GM18505 (cell line): ENCODE results near the gene NTRK3.
A peak's percentile ranks its signal among the peaks of the same experiment; 100 is the strongest.

Experiments
- ATAC-seq: cut with Tn5 transposase; IDR thresholded peaks from one replicate; pipeline ENCODE4 v1.9.1; 2021; ENCODE audit not compliant: unreplicated experiment
- POLR2A ChIP-seq: IDR thresholded peaks from 4 replicates; pipeline ENCODE4 v1.6.1; 2011; ENCODE audit warnings: borderline replicate concordance; ENCODE audit not compliant: insufficient read depth, insufficient read length; ENCODE audit errors: extremely low read depth

Gene NTRK3

GRCh38 chr15:88246666-88247446 is 9.7 kb downstream of the NTRK3 start:
- ATAC-seq: peak; percentile 78
- TF ChIP-seq POLR2A: no peak

GRCh38 chr15:88246081-88246480 is 10.5 kb downstream of the NTRK3 start:
- ATAC-seq: no peak
- TF ChIP-seq POLR2A: no peak

GRCh38 chr15:88243895-88244787 is 12.4 kb downstream of the NTRK3 start:
- no peak for ATAC-seq

GRCh38 chr15:88242586-88243555 is 13.7 kb downstream of the NTRK3 start:
- no peak for TF ChIP-seq POLR2A
- ATAC-seq: no peak

More at GRCh38 chr15:88243895-88244787, 12.4 kb downstream of the NTRK3 start:
- TF ChIP-seq POLR2A: no peak

- TF ChIP-seq POLR2A: no peak
These were observed 15.1 kb downstream of the NTRK3 start for GRCh38 chr15:88241461-88241860.

GRCh38 chr15:88241060-88241459 is 15.5 kb downstream of the NTRK3 start:
- ATAC-seq: no peak
- no peak for TF ChIP-seq POLR2A

More at GRCh38 chr15:88241461-88241860, 15.1 kb downstream of the NTRK3 start:
- no peak for ATAC-seq

- no peak for ATAC-seq
These were observed 16.9 kb downstream of the NTRK3 start for GRCh38 chr15:88239594-88239993.

GRCh38 chr15:88238618-88239430 is 17.7 kb downstream of the NTRK3 start:
- no peak for ATAC-seq
- TF ChIP-seq POLR2A: no peak

More at GRCh38 chr15:88239594-88239993, 16.9 kb downstream of the NTRK3 start:
- TF ChIP-seq POLR2A: no peak

GRCh38 chr15:88234711-88235110 is 21.8 kb downstream of the NTRK3 start:
- no peak for TF ChIP-seq POLR2A
- no peak for ATAC-seq

GRCh38 chr15:88233921-88234320 is 22.6 kb downstream of the NTRK3 start:
- no peak for TF ChIP-seq POLR2A
- ATAC-seq: no peak

GRCh38 chr15:88232771-88233201 is 23.8 kb downstream of the NTRK3 start:
- TF ChIP-seq POLR2A: no peak
- no peak for ATAC-seq

GRCh38 chr15:88231909-88232644 is 24.5 kb downstream of the NTRK3 start:
- TF ChIP-seq POLR2A: no peak

GRCh38 chr15:88230823-88231222 is 25.7 kb downstream of the NTRK3 start:
- no peak for TF ChIP-seq POLR2A

More at GRCh38 chr15:88231909-88232644, 24.5 kb downstream of the NTRK3 start:
- no peak for ATAC-seq

More at GRCh38 chr15:88230823-88231222, 25.7 kb downstream of the NTRK3 start:
- ATAC-seq: no peak
